CD4-positive, alpha-beta T cell treated with Interleukin-17A for 1 hour (primary cell): Measurements from ENCODE around the gene GPR153.
A peak's percentile ranks its signal among the peaks of the same experiment; 100 is the strongest.
"Not testable (repeated sequence)": the region's sequence is repeated elsewhere in the genome, so short reads cannot be mapped to it uniquely, and the experiment has no call there.

Source experiments
- DNase-seq: peaks from one replicate; pipeline ENCODE4 v3.0.0-alpha.2; 2020

GPR153 gene

DNA sequence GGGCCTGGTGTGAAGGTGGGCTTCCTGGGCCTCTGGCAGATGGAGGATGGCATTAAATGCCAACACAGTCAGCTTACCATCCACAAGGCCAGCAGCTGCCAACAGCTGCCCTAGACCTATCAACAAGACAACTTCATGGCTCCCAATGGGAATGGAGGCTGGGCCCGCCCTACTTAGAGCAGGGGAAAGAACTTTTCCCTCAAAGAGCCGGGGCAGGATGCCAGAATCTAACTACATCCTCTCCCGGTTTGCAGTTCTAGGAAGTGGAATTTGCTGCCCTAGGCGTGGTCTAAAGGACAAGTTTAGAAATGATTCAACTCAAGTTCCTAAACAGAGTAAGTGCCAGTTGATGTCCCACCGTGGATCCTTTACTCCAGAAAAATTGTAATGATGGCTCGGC is 38.3 kb downstream of the GPR153 start:
- DNase-seq = no peak

DNA sequence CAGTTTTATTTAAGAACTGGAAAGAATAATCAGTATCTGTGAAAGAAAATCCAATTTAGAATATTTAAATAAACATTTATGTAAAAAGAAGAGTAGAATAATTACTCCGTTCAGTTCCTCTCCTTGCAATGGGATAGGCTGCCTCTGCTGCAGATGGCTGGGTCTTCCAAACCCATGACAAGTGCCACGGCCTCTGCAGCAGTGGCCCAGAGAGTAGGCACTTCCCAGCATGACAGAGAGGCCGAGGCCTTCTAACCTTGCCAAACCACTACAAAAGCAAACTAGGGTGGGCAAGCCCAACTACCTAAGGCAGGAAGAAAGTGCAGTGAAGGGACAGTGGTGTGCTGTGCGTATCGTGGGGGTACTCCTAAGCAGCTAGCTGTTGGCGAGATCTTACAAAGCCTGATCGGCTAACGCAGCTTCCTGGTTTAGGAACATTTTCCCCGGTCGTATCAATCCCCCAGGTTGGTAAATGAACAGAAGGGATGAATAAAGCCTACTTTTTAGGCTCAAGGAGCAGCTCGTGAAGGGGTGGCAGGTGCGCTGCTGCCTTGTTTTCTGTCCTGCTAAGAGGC is 39.6 kb downstream of the GPR153 start:
- no peak for DNase-seq

DNA sequence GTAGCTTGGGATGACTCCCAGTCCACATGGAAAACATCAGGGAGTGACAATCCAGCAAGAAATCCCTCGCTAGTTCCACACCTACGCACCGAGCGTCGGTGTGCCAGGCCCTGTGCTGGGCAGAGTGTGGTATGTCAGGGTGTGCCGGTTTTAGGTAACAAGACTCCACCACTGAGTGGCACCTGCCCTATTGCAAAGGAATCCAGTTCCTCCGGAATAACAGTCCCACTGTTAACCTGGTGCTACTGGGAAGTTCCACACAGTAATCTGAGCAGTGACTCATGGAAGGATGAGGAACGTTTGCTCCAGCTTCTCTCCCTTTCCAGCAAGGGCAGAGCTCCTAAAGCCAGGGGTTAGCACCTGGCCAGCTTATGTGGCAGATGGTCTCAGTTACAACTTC is 40.7 kb downstream of the GPR153 start:
- no peak for DNase-seq

DNA sequence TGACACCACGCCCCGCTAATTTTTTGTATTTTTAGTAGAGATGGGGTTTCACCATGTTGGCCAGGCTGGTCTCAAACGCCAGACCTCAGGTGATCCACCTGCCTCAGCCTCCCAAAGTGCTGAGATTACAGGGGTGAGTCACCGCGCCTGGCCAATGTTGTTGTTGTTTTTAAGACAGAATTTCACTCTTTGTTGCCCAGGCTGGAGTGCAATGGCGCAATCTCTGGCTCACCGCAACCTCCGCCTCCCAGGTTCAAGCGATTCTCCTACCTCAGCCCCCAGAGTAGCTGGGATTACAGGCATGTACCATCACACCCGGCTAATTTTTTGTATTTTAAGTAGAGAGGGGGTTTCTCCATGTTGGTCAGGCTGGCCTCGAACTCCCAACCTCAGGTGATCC is 41.3 kb downstream of the GPR153 start:
- not testable (repeated sequence) for DNase-seq

DNA sequence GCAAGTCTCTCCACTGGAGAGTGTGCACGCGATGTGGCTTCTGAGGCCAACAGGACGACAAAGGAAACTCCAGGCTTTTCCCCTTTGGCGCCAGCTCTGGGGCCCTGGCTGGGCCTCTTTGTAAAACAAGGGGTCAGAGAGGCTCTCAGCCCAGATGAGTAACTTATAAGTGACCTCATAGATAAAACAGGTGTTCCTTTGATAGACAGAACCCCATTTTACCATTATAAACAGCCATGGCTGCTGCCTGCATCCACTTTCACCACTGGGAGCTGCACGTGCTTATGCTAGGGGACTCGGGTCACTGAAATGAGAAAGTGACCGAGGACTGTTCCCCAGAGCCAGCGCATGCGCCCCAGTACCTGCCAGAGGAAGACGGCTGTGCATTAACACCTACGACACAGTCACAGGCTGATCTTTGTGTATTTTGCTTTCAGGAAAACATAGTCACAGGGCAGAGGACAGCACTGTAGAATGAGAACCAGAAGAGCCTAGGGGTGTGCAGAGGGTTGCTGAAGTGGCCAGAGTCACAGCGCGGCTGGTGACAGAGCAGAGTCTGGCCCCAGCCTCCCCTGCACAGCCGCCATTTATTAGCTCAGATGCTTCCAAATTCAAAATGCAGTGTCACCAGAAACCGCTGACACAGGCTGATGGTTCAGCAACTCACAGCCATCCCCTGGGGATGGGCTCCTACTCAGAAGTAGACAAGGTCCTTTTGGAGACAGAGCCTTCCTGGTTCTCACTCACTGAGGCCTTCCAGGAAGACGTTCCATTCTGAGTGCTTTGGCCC is 42.3 kb downstream of the GPR153 start:
- DNase-seq = no peak

DNA sequence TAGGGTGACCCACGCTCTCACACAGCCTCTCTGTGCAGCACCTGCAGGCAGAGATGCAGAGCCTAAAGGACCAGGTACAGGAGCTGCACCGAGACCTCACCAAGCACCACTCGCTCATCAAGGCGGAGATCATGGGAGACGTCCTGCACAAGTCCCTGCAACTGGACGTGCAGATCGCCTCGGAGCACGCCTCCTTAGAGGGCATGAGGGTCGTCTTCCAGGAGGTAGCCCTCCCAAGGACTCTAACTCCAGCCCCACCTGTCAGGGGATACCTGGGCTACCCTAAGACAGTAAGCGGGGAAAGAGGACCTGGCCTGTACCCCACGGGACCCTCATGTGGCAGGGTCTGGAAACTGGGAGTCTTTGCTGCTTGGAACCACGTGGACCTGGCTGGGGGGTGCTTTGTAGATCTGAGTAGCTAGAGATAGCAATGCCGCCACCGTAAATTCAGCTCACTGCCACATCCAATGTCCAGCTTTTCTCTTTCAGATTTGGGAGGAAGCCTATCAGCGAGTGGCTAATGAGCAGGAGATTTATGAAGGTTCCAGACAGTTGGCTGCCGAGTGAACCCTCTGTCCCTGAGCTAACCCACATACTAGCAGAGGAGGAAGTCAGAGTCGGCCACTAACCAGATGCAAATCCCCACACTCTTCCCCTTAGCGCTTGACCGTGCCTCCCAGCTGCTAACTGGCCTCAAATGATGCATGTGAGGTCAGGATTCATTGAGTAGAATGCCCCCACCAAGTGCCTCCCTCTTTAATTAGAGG is 48.5 kb downstream of the GPR153 start:
- DNase-seq = no peak

- DNase-seq = no peak
These were observed 49.2 kb downstream of the GPR153 start for GRCh38 chr1:6211731-6212130.

DNA sequence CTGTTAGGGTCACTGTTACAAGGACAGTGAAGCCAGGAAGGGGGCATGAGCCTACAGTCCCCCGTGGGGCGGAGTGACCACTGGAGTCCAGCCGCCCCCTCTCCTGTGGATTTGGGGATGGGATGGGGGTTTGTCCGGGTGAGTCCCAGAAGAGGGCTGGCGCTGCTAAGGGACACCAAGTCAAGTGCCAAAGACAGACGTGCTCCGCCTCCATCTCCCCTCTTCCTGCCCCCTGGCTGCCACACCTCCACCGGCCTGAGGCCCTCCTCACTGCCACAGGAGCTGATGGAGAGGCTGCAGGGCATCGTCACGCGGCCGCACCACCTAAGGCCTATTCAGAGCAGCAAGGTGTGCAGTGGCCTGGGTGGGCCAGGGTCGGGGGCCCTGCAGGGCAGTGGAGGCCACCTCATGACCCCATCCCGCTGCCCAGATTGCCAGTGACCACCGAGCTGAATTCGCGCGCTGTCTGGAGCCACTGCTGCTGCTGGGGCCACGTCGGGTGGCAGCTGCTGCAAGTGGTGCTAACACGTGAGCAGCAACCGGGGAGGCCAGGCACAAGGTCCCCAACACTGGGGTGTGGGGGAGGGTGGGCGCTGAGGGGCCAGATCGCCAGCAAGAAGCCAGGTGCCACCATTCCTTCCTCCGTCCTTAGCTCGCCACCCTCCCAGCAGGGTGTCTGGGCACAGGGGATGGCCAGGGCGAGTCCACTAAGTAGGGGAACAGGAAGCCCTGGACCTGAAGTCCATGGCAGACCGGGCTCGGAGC is 50.1 kb downstream of the GPR153 start:
- no peak for DNase-seq

GRCh38 chr1:6209661-6210580 is 51.0 kb downstream of the GPR153 start:
- DNase-seq = peak; percentile 10

DNA sequence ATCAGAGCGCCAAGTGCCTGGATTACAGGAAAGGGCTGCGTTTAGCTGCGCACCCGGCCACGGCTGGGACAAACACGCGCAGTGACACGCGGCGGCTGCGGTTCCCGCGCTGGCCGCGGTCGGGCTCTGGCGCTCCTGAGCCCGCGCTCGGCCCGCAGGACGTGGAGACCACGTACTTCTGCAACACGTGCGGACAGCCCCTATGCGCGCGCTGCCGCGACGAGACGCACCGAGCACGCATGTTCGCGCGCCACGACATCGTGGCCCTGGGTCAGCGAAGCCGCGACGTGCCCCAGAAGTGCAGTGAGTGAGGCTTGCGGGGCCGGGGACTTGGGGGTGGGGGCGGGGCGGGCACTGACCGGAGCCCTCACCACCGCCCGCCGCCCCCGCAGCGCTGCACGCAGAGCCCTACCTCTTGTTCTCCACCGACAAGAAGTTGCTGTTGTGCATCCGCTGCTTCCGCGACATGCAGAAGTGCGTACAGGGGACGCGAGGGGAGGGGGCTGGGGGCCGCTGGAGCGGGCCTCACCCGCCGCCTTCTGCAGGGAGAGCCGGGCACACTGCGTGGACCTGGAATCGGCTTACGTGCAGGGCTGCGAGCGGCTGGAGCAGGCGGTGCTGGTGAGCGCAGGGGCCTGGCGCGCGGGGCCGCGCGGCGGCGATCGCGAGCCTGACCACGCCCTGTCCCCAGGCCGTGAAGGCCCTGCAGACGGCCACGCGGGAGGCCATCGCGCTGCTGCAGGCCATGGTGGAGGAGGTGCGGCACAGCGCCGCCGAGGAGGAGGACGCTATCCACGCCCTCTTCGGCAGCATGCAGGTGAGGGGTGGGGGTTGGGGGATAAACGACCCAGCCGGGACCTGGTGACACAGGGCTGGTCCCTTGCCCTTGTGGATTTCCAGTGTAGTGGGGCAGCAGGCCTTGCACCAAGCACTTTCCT is 51.9 kb downstream of the GPR153 start:
- DNase-seq = peak; percentile 22

DNA sequence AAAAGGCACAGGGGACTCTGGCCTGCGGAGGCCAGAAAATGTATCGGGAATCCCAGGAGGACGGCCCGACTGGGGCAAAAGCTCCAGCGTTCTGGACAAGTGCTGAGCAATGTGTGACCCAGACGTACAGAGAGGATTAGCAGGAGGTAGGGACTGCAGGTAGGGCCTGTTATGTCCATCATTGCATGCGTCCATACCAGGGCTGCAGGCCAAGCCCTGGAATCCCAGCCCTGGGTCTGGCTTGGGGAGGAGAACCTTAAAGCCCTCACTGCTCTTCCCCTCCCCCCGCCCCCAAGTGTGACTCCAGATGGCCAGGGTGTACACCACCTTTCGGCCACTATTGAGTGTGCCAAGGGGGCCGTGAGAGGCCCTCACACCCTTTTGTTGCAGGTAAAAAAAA is 53.0 kb downstream of the GPR153 start:
- DNase-seq = no peak

- DNase-seq = no peak
These were observed 53.6 kb downstream of the GPR153 start for GRCh38 chr1:6207075-6207885.

GRCh38 chr1:6206520-6206855 is 54.4 kb downstream of the GPR153 start:
- DNase-seq = no peak

GRCh38 chr1:6205849-6206519 is 54.9 kb downstream of the GPR153 start, which contains the start of gene RNF207:
Gene RNF207, plus strand, starts transcription at chr1:6206119. Its CDS starts 417 bp downstream, at chr1:6206536.
- peak; percentile 72 for DNase-seq

- DNase-seq = no peak
These were observed 58.6 kb downstream of the GPR153 start for GRCh38 chr1:6202256-6202655.

GRCh38 chr1:6200188-6200809 is 60.6 kb downstream of the GPR153 start:
- DNase-seq = no peak

- peak; percentile 98 for DNase-seq
These were observed 61.4 kb downstream of the GPR153 start, which contains the start of gene RPL22 for GRCh38 chr1:6199298-6200187. Gene RPL22, minus strand, starts transcription at chr1:6199595. Its CDS starts 22 bp downstream, at chr1:6199573.
